Measurements from ENCODE around the gene VMP1.
A peak's percentile ranks its signal among the peaks of the same experiment; 100 is the strongest.

Gene VMP1

GRCh38 chr17:59702304-59702703, 5.2 kb upstream of the VMP1 start:
- Histone ChIP-seq H3K9me3 (no peaks in the 10 kb centered on the region), H3K4me3 (no peak overlapping the region), H3K4me1 (peaks cover 0 to 15% (median 9%) of the 10 kb centered on the region in 4 donors), H3K36me3 (peaks cover 19 to 30% (median 25%) of the 10 kb centered on the region in 3 donors), H3K27me3 (no peaks in the 10 kb centered on the region), H3K27ac (no peak overlapping the region)
- intact Hi-C loops (cut with DNase I; ENCODE audit: low total_unique reads): no loop called here
- TF ChIP-seq, protein P1, sequence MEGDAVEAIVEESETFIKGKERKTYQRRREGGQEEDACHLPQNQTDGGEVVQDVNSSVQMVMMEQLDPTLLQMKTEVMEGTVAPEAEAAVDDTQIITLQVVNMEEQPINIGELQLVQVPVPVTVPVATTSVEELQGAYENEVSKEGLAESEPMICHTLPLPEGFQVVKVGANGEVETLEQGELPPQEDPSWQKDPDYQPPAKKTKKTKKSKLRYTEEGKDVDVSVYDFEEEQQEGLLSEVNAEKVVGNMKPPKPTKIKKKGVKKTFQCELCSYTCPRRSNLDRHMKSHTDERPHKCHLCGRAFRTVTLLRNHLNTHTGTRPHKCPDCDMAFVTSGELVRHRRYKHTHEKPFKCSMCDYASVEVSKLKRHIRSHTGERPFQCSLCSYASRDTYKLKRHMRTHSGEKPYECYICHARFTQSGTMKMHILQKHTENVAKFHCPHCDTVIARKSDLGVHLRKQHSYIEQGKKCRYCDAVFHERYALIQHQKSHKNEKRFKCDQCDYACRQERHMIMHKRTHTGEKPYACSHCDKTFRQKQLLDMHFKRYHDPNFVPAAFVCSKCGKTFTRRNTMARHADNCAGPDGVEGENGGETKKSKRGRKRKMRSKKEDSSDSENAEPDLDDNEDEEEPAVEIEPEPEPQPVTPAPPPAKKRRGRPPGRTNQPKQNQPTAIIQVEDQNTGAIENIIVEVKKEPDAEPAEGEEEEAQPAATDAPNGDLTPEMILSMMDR (IDR thresholded peaks at IDR 0.05): no peak
- DNase-seq: no peak

DNA sequence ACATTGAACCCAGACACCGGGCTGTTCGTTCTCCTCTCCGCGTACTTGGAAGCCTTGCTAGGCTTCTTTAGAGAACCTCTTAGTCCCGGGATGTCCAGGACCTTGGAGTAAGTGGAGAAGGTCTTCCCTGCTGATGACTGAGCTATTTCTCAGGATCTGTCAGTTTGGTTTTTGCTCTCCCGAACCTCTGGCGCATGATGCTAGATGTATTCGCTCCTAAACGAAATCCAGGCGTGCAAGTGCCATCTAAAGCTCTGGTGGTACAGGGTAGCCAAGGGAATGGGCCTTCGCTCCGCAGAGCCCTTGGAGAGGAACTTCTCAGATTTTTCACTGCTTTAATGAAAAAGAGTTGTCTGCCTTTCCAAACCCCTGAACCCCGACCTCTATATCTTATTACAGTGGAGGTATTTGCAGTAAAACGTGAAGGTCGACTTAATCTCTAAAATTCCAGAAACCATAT, 547 bp downstream of the VMP1 start:
- no peaks in the 10 kb centered on the region for H3K36me3 ChIP-seq
- H3K4me1 ChIP-seq: peaks cover 6 to 38% (median 20%) of the 10 kb centered on the region in 4 donors
- H3K9me3 ChIP-seq: no peaks in the 10 kb centered on the region
- no peaks in the 10 kb centered on the region for H3K27me3 ChIP-seq
- no peak for DNase-seq
- intact Hi-C loops (cut with DNase I; ENCODE audit: low total_unique reads): loop anchor here (2.0 kb wide), 1 partner anchor 89 kb away; the partner anchor contains the start of gene CLTC
- peak overlapping the region; percentile 65 to 78 for H3K4me3 ChIP-seq
- H3K27ac ChIP-seq: peak overlapping the region; percentile 88 to 89
- TF ChIP-seq, protein P1 (IDR thresholded peaks at IDR 0.05): no peak

DNA sequence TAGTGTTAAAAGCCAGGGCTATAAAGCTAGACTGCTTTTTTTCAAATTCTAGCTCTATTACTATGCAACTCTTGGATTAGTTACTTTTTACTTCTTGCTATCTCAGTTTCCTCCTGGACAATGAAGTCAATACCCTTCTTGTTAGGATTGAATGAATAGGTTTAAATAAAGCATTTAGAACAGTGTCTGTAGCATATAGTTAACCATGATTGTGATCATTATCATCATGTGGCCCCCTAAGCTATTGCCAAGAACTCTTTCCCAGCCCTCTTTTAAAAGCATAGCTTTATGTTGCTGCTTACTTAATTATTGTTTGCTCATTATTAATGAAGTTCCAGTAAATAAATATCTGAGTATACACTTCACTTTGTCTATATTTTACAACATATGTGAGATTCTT, 4.5 kb downstream of the VMP1 start:
- Histone ChIP-seq H3K4me1 (peaks cover 6 to 23% (median 11%) of the 10 kb centered on the region in 4 donors), H3K9me3 (no peaks in the 10 kb centered on the region), H3K36me3 (no peaks in the 10 kb centered on the region), H3K27ac (no peak overlapping the region), H3K27me3 (no peaks in the 10 kb centered on the region), H3K4me3 (no peak overlapping the region)
- no peak for DNase-seq
- intact Hi-C loops (cut with DNase I; ENCODE audit: low total_unique reads): no loop called here
- TF ChIP-seq, protein P1 (IDR thresholded peaks at IDR 0.05): no peak

DNA sequence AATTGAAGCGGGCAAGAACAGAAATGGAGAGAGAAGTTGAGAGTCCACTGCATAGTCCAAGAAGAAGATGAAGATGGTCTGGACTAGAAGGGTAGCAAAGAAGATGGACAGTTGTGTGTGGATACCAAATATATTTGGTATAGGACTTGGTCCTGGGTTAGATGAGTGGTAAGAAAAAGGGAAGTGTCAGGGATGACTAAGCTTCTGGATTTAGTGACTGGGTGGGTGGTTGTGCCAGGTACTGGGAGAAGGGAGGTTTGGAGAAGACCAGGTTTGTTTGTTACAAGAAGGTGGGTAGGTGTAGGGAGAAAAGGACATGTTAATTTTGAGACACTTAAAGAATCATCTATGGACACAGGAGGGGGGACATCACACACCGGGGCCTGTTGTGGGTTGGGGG, 5.4 kb downstream of the VMP1 start:
- no peaks in the 10 kb centered on the region for H3K27me3 ChIP-seq
- H3K36me3 ChIP-seq: no peaks in the 10 kb centered on the region
- no peak overlapping the region for H3K4me3 ChIP-seq
- TF ChIP-seq, protein P1 (IDR thresholded peaks at IDR 0.05): no peak
- DNase-seq: no peak
- intact Hi-C loops (cut with DNase I; ENCODE audit: low total_unique reads): no loop called here
- H3K9me3 ChIP-seq: no peaks in the 10 kb centered on the region
- peaks cover 6 to 23% (median 11%) of the 10 kb centered on the region in 4 donors for H3K4me1 ChIP-seq
- no peak overlapping the region for H3K27ac ChIP-seq

- Histone ChIP-seq H3K4me3 (no peak overlapping the region), H3K36me3 (no peaks in the 10 kb centered on the region), H3K4me1 (peaks cover 0 to 10% (median 2%) of the 10 kb centered on the region in 4 donors), H3K27ac (no peak overlapping the region), H3K9me3 (no peaks in the 10 kb centered on the region), H3K27me3 (no peaks in the 10 kb centered on the region)
- TF ChIP-seq, protein P1 (IDR thresholded peaks at IDR 0.05): no peak
- DNase-seq: no peak
- intact Hi-C loops (cut with DNase I; ENCODE audit: low total_unique reads): no loop called here
Measured at GRCh38 chr17:59714255-59714654, 6.8 kb downstream of the VMP1 start.

DNA sequence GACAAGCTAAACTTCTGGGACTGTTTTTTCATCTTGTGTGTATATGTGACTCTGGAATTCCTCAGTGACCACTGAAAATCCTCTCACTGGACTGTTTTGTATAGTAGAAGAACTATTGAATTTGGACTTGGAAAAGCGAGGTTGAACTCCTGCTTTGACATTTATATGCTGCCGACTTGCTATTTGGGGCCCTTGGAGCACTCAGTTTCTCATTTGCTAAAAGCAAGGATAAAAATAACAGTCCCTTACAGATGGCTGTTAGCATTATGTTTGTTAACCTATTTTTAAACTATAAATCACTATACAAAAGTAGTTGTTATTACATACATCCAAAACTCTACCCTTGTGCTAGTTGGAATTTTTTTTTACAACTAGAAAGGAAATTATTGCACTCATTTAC, 9.0 kb downstream of the VMP1 start:
- intact Hi-C loops (cut with DNase I; ENCODE audit: low total_unique reads): no loop called here
- no peak overlapping the region for H3K27ac ChIP-seq
- TF ChIP-seq, protein P1 (IDR thresholded peaks at IDR 0.05): no peak

More for the DNA sequence above, 9.0 kb downstream of the VMP1 start:
- no peaks in the 10 kb centered on the region for H3K4me1 ChIP-seq
- no peaks in the 10 kb centered on the region for H3K36me3 ChIP-seq
- no peak overlapping the region for H3K4me3 ChIP-seq
- no peaks in the 10 kb centered on the region for H3K27me3 ChIP-seq
- no peak for DNase-seq
- no peaks in the 10 kb centered on the region for H3K9me3 ChIP-seq

Data from tibial artery (tissue), 4 donors.